Peyer's patch (tissue), 4 donors: ENCODE measurements around the gene DYNLT2B.

Experiments
- CTCF ChIP-seq, 6 experiments: fragments of 450-650 bp in 4 of 6; fragments of 200-600 bp in 2 of 6; sonication (generic) in 1 of 6; IDR thresholded peaks; one replicate each; pipeline ENCODE4 v1.5.1; 2017 to 2019; ENCODE audit warnings: antibody characterized with exemption in 6 of 6, mild to moderate bottlenecking in 3 of 6, moderate library complexity in 1 of 6
- POLR2A ChIP-seq, 2 donors: fragments of 450-650 bp; IDR thresholded peaks; one replicate each; pipeline ENCODE4 v1.5.1; 2017; ENCODE audit warnings: antibody characterized with exemption in 2 of 2, mild to moderate bottlenecking in 2 of 2, moderate library complexity in 2 of 2

DNA sequence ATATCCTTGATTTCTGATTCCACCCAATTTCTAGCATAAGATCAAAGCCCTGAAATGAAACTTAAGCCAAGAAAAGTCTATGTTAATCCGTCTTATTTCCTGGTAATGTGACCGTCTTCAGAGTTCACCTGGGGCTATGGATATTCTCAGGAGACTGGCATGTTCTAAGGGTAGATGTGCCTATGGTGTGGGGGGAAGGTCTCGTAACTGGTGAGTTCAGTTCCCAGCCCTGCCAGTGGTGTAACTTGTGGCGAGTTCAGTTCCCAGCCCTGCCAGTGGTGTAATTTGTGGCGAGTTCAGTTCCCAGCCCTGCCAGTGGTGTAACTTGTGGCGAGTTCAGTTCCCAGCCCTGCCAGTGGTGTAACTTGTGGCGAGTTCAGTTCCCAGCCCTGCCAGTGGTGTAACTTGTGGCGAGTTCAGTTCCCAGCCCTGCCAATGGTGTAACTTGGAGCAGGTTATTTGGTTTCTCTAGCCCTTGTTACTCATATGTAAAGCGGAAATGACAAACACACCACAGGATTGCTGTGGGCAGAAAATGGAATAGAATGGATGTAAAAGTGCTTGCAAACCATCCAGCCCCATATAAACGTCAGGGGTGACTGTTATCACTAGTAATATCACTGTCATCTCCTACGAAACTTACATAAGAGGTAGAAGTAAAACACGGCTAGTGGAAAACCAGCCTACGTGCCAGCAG is 71.3 kb downstream of the DYNLT2B start:
- TF ChIP-seq POLR2A (IDR thresholded peaks at IDR 0.05) (no peak), CTCF (IDR thresholded peaks at IDR 0.05) (no peak)
